ENCODE data around the gene ZNF287. TPM values are rescaled to one million over a fixed set of nuclear protein-coding genes. Genes with fewer than 3 reads are reported as not detected.

Gene ZNF287
- total and polyA plus RNA-seq, 7 experiments from 2014 or later, result 9.6 to 18.1 (median 13.4) TPM

GRCh38 chr17:16585796-16586195 is 16.8 kb upstream of the ZNF287 start:
- peaks cover 0 to 2% (median 0%) of the 10 kb centered on the region in 11 donors for H3K9me3 Mint-ChIP-seq
- no peaks in the 10 kb centered on the region for H3K27me3 ChIP-seq (ENCODE audit: control insufficient read depth in 2 of 2, insufficient read depth in 2 of 2, low read length in 2 of 2)
- ChIA-PET POLR2A (no interaction called here), CTCF (interaction anchor here (0.6 kb wide), 1 partner anchor 406 kb away, joined by 3 read pairs; no protein-coding TSS in a partner anchor)
- peaks cover 15 to 49% (median 20%) of the 10 kb centered on the region in 5 donors for H3K27me3 Mint-ChIP-seq
- no peak overlapping the region for H3K27ac ChIP-seq (ENCODE audit: low read depth, low read length)
- peaks cover 0 to 3% (median 0%) of the 10 kb centered on the region in 5 donors for H3K36me3 Mint-ChIP-seq
- H3K4me1 ChIP-seq (ENCODE audit: control insufficient read depth in 2 of 2, insufficient read depth in 2 of 2, low read length in 2 of 2), result peaks cover 5 to 10% of the 10 kb centered on the region in 2 donors
- no peak overlapping the region for H3K4me3 ChIP-seq (ENCODE audit: low read length)
- no peaks in the 10 kb centered on the region for H3K9me3 ChIP-seq (ENCODE audit: control insufficient read depth in 2 of 3, low read length in 3 of 3)
- ATAC-seq (no peak), DNase-seq (no peak)
- H3K4me3 Mint-ChIP-seq, result peak overlapping the region in 1 of 10 donors; percentile 11
- H3K4me1 Mint-ChIP-seq, result peaks cover 0 to 30% (median 21%) of the 10 kb centered on the region in 7 donors
- no peaks in the 10 kb centered on the region for H3K36me3 ChIP-seq (ENCODE audit: control insufficient read depth in 2 of 3, insufficient read depth in 3 of 3, low read length in 3 of 3)
- H3K27ac Mint-ChIP-seq, result peak overlapping the region in 1 of 9 donors; percentile 15
- intact Hi-C loops (cut with micrococcal nuclease), result loop anchor here in 1 of 2 donors (2.0 to 10.0 kb wide), 3 partner anchors 205 to 719 kb away; partner anchors contain the start of genes NT5M and UBB

GRCh38 chr17:16584273-16584995 is 15.4 kb upstream of the ZNF287 start:
- POLR2A ChIA-PET, result interaction anchor here (0.7 to 1.3 kb wide), 5 partner anchors 12 to 262 kb away, joined by 3 to 9 read pairs (median 3); no protein-coding TSS in a partner anchor
- intact Hi-C loops (cut with micrococcal nuclease), result loop anchor here (1.0 to 10.0 kb wide), 9 partner anchors 15 to 720 kb away; partner anchors contain the start of genes ZNF287 (in 2 of the 2), ZNF624 (in 2 of the 2), NT5M (in 1 of the 2) and UBB (in 1 of the 2)

GRCh38 chr17:16583781-16584180 is 14.8 kb upstream of the ZNF287 start:
- Histone ChIP-seq H3K9me3 (ENCODE audit: control insufficient read depth in 2 of 3, low read length in 3 of 3) (no peaks in the 10 kb centered on the region), H3K27ac (ENCODE audit: low read depth, low read length) (peak overlapping the region; percentile 94), H3K4me1 (ENCODE audit: control insufficient read depth in 2 of 2, insufficient read depth in 2 of 2, low read length in 2 of 2) (peaks cover 5 to 7% of the 10 kb centered on the region in 2 donors), H3K4me3 (ENCODE audit: low read length) (peak overlapping the region; percentile 55), H3K36me3 (ENCODE audit: control insufficient read depth in 2 of 3, insufficient read depth in 3 of 3, low read length in 3 of 3) (no peaks in the 10 kb centered on the region), H3K27me3 (ENCODE audit: control insufficient read depth in 2 of 2, insufficient read depth in 2 of 2, low read length in 2 of 2) (no peaks in the 10 kb centered on the region)
- ChIA-PET POLR2A (interaction anchor here (0.7 to 1.3 kb wide), 5 partner anchors 12 to 262 kb away, joined by 3 to 9 read pairs (median 3); no protein-coding TSS in a partner anchor), CTCF (interaction anchor here (0.5 to 2.1 kb wide), 7 partner anchors 9 to 1065 kb away, joined by 3 to 10 read pairs (median 3); partner anchors contain the start of gene UBB)
- Mint-ChIP-seq H3K27me3 (peaks cover 11 to 42% (median 25%) of the 10 kb centered on the region in 5 donors), H3K4me3 (peak overlapping the region; percentile 71 to 88 (median 82)), H3K27ac (peak overlapping the region; percentile 21 to 99 (median 97)), H3K4me1 (peaks cover 0 to 27% (median 21%) of the 10 kb centered on the region in 7 donors), H3K9me3 (peaks cover 0 to 5% (median 0%) of the 10 kb centered on the region in 11 donors), H3K36me3 (peaks cover 0 to 3% (median 0%) of the 10 kb centered on the region in 5 donors)
- DNase-seq (peak in 1 of 9 donors; percentile 27), ATAC-seq (peak; percentile 14)
- intact Hi-C loops (cut with micrococcal nuclease), result loop anchor here (1.0 to 10.0 kb wide), 9 partner anchors 14 to 721 kb away; partner anchors contain the start of genes ZNF287 (in 2 of the 2), ZNF624 (in 2 of the 2), NT5M (in 1 of the 2) and UBB (in 1 of the 2)

More at GRCh38 chr17:16584273-16584995, 15.4 kb upstream of the ZNF287 start:
- Mint-ChIP-seq H3K4me1 (peaks cover 0 to 30% (median 21%) of the 10 kb centered on the region in 7 donors), H3K27ac (peak overlapping the region; percentile 21 to 99 (median 97)), H3K9me3 (peaks cover 0 to 3% (median 0%) of the 10 kb centered on the region in 11 donors), H3K27me3 (peaks cover 11 to 44% (median 22%) of the 10 kb centered on the region in 5 donors), H3K36me3 (peaks cover 0 to 3% (median 0%) of the 10 kb centered on the region in 5 donors), H3K4me3 (peak overlapping the region; percentile 71 to 88 (median 82))
- peaks cover 5 to 8% of the 10 kb centered on the region in 2 donors for H3K4me1 ChIP-seq (ENCODE audit: control insufficient read depth in 2 of 2, insufficient read depth in 2 of 2, low read length in 2 of 2)
- no peaks in the 10 kb centered on the region for H3K27me3 ChIP-seq (ENCODE audit: control insufficient read depth in 2 of 2, insufficient read depth in 2 of 2, low read length in 2 of 2)
- H3K9me3 ChIP-seq (ENCODE audit: control insufficient read depth in 2 of 3, low read length in 3 of 3), result no peaks in the 10 kb centered on the region
- DNase-seq, result peak; percentile 86 to 96 (median 94)
- peak overlapping the region; percentile 62 for H3K4me3 ChIP-seq (ENCODE audit: low read length)
- CTCF ChIA-PET, result interaction anchor here (0.7 to 2.1 kb wide), 9 partner anchors 8 to 440 kb away, joined by 3 to 10 read pairs (median 4); partner anchors contain the start of genes UBB and ZNF287
- H3K27ac ChIP-seq (ENCODE audit: low read depth, low read length), result peak overlapping the region; percentile 94
- ATAC-seq, result peak; percentile 99
- no peaks in the 10 kb centered on the region for H3K36me3 ChIP-seq (ENCODE audit: control insufficient read depth in 2 of 3, insufficient read depth in 3 of 3, low read length in 3 of 3)

- no peak for DNase-seq
- no peak overlapping the region for H3K27ac ChIP-seq (ENCODE audit: low read depth, low read length)
- no peaks in the 10 kb centered on the region for H3K36me3 ChIP-seq (ENCODE audit: control insufficient read depth in 2 of 3, insufficient read depth in 3 of 3, low read length in 3 of 3)
- ChIA-PET CTCF (no interaction called here), POLR2A (interaction anchor here (0.6 kb wide), 1 partner anchor 707 kb away, joined by 3 read pairs; no protein-coding TSS in a partner anchor)
- intact Hi-C loops (cut with micrococcal nuclease), result no loop called here
- H3K9me3 ChIP-seq (ENCODE audit: control insufficient read depth in 2 of 3, low read length in 3 of 3), result no peaks in the 10 kb centered on the region
- Mint-ChIP-seq H3K4me3 (no peak overlapping the region), H3K9me3 (peaks cover 0 to 6% (median 0%) of the 10 kb centered on the region in 11 donors), H3K4me1 (peaks cover 0 to 10% (median 5%) of the 10 kb centered on the region in 7 donors), H3K27ac (no peak overlapping the region), H3K36me3 (peaks cover 0 to 6% (median 0%) of the 10 kb centered on the region in 5 donors), H3K27me3 (peaks cover 0 to 10% (median 5%) of the 10 kb centered on the region in 5 donors)
- no peak for ATAC-seq
- no peaks in the 10 kb centered on the region for H3K27me3 ChIP-seq (ENCODE audit: control insufficient read depth in 2 of 2, insufficient read depth in 2 of 2, low read length in 2 of 2)
- H3K4me1 ChIP-seq (ENCODE audit: control insufficient read depth in 2 of 2, insufficient read depth in 2 of 2, low read length in 2 of 2), result peaks cover 6% of the 10 kb centered on the region in 2 donors
- H3K4me3 ChIP-seq (ENCODE audit: low read length), result no peak overlapping the region
Observed at GRCh38 chr17:16573466-16573865, 4.5 kb upstream of the ZNF287 start.

GRCh38 chr17:16569358-16569712 is 331 bp upstream of the ZNF287 start:
- peaks cover 0 to 7% (median 0%) of the 10 kb centered on the region in 11 donors for H3K9me3 Mint-ChIP-seq
- Histone ChIP-seq H3K9me3 (ENCODE audit: control insufficient read depth in 2 of 3, low read length in 3 of 3) (no peaks in the 10 kb centered on the region), H3K27ac (ENCODE audit: low read depth, low read length) (peak overlapping the region; percentile 82), H3K4me3 (ENCODE audit: low read length) (peak overlapping the region; percentile 73), H3K27me3 (ENCODE audit: control insufficient read depth in 2 of 2, insufficient read depth in 2 of 2, low read length in 2 of 2) (no peaks in the 10 kb centered on the region), H3K36me3 (ENCODE audit: control insufficient read depth in 2 of 3, insufficient read depth in 3 of 3, low read length in 3 of 3) (peaks cover 0 to 1% (median 0%) of the 10 kb centered on the region in 3 experiments), H3K4me1 (ENCODE audit: control insufficient read depth in 2 of 2, insufficient read depth in 2 of 2, low read length in 2 of 2) (peaks cover 6 to 14% of the 10 kb centered on the region in 2 donors)
- ChIA-PET POLR2A (interaction anchor here (0.8 to 1.8 kb wide), 3 partner anchors 33 to 205 kb away, joined by 3 to 9 read pairs (median 4); no protein-coding TSS in a partner anchor), CTCF (interaction anchor here (0.7 to 0.9 kb wide), 2 partner anchors 15 to 20 kb away, joined by 3 to 5 read pairs; no protein-coding TSS in a partner anchor)
- peaks cover 0 to 15% (median 7%) of the 10 kb centered on the region in 5 donors for H3K36me3 Mint-ChIP-seq
- ATAC-seq, result no peak
- H3K4me3 Mint-ChIP-seq, result peak overlapping the region; percentile 81 to 87 (median 86)
- intact Hi-C loops (cut with micrococcal nuclease), result loop anchor here (1.0 kb wide), 4 partner anchors 15 to 131 kb away; no protein-coding TSS in a partner anchor
- no peak for DNase-seq
- peaks cover 0 to 10% (median 0%) of the 10 kb centered on the region in 5 donors for H3K27me3 Mint-ChIP-seq
- H3K27ac Mint-ChIP-seq, result peak overlapping the region; percentile 59 to 97 (median 91)
- H3K4me1 Mint-ChIP-seq, result peaks cover 8 to 29% (median 19%) of the 10 kb centered on the region in 7 donors

- Mint-ChIP-seq H3K27ac (no peak overlapping the region), H3K36me3 (peaks cover 24 to 64% (median 57%) of the 10 kb centered on the region in 5 donors), H3K4me1 (peaks cover 0 to 4% (median 0%) of the 10 kb centered on the region in 7 donors), H3K27me3 (no peaks in the 10 kb centered on the region), H3K4me3 (no peak overlapping the region), H3K9me3 (peaks cover 12 to 100% (median 65%) of the 10 kb centered on the region in 11 donors)
- H3K4me1 ChIP-seq (ENCODE audit: control insufficient read depth in 2 of 2, insufficient read depth in 2 of 2, low read length in 2 of 2), result no peaks in the 10 kb centered on the region
- H3K27ac ChIP-seq (ENCODE audit: low read depth, low read length), result no peak overlapping the region
- ChIA-PET CTCF (no interaction called here), POLR2A (no interaction called here)
- DNase-seq, result no peak
- no peak overlapping the region for H3K4me3 ChIP-seq (ENCODE audit: low read length)
- intact Hi-C loops (cut with micrococcal nuclease), result no loop called here
- no peak for ATAC-seq
- peaks cover 0 to 46% (median 5%) of the 10 kb centered on the region in 3 experiments for H3K36me3 ChIP-seq (ENCODE audit: control insufficient read depth in 2 of 3, insufficient read depth in 3 of 3, low read length in 3 of 3)
- peaks cover 16 to 78% (median 24%) of the 10 kb centered on the region in 3 experiments for H3K9me3 ChIP-seq (ENCODE audit: control insufficient read depth in 2 of 3, low read length in 3 of 3)
- no peaks in the 10 kb centered on the region for H3K27me3 ChIP-seq (ENCODE audit: control insufficient read depth in 2 of 2, insufficient read depth in 2 of 2, low read length in 2 of 2)
Observed at GRCh38 chr17:16552637-16553045, 16.4 kb downstream of the ZNF287 start.
